ENCODE measurements around the gene CDKN2A. TPM values are rescaled to one million over a fixed set of nuclear protein-coding genes. Genes with fewer than 3 reads are reported as not detected.

CDKN2A gene
- 25.8 and 27.9 TPM in 2 replicates for total RNA-seq

DNA sequence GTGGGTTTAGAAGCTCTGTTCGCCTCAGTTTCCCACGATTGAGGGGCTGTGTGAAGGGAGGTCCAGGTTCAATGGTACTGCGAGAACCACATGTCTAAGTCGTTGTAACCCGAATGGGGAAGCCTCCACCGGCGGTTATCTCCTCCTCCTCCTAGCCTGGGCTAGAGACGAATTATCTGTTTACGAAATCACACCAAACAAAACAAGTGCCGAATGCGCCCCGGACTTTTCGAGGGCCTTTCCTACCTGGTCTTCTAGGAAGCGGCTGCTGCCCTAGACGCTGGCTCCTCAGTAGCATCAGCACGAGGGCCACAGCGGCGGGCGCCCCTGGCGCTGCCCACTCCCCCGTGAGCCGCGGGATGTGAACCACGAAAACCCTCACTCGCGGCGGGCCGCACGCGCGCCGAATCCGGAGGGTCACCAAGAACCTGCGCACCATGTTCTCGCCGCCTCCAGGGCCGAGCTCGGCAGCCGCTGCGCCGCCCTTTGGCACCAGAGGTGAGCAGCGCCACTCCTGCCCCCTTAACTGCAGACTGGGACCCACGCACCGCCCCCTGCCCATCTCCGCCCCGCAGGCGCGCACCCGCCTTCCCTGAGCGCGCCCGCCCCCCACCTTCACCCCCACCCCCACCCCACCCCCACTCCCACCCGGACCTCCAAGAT is at the start of gene CDKN2A:
Gene CDKN2A, minus strand, starts transcription at position 500 of the 663 bp plus-strand sequence.

GRCh38 chr9:22008717-22009505 is 14.7 kb upstream of the CDKN2A start, which contains the start of gene CDKN2B:
CDKN2B (minus strand) TSS chr9:22009305; CDS start chr9:22008953, 352 bp downstream.

GRCh38 chr9:21994556-21995005 is 389 bp upstream of the CDKN2A start, which contains the start of gene CDKN2B-AS1:
CDKN2B-AS1 (plus strand) TSS chr9:21994791.

Other genes with a start within 250 kb of the CDKN2A start
- 40.1 and 88.5 TPM in 2 replicates for gene MTAP, start 191.8 kb downstream of the CDKN2A start, total RNA-seq
- gene CDKN2B-AS1, start 399 bp upstream of the CDKN2A start, total RNA-seq = 4.2 and 6.5 TPM in 2 replicates
- 74.0 and 173 TPM in 2 replicates for gene CDKN2B, start 14.9 kb upstream of the CDKN2A start, total RNA-seq